NOMO-1 treated with DMSO at 0.1 percent for 48 hours (cell line): ENCODE data around the gene SPATA31C1.
"Not testable (repeated sequence)": the region's sequence is repeated elsewhere in the genome, so short reads cannot be mapped to it uniquely, and the experiment has no call there.

Source experiments
- DNase-seq: peaks from one replicate; lab custom pipeline; 2025; ENCODE audit not compliant: unreplicated experiment; lab: John Stamatoyannopoulos, UW

SPATA31C1 gene

DNA sequence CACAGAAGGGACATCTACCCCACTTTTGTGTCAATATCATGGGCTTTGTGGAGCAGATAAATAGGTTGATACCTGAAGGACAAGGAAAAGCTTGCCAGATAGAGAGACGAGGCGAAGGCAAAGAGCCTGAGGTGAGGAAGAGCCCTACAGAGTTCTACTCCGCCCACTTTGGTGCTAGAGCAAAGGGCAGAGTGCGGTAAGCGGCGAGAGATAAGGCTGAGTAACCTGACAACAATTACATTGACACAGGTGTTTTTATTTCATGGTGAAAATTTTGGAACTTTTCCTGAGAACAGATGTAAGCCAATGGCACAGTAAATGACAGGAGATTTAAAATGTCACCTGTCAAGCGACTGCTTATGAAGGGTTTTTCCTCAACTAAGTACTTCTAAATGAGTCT lies 16.7 kb downstream of the SPATA31C1 start:
- not testable (repeated sequence) for DNase-seq

GRCh38 chr9:87937352-87937751 lies 19.6 kb downstream of the SPATA31C1 start:
- DNase-seq, result not testable (repeated sequence)

- DNase-seq, result not testable (repeated sequence)
Measured at GRCh38 chr9:87937918-87938317, 20.2 kb downstream of the SPATA31C1 start.

DNA sequence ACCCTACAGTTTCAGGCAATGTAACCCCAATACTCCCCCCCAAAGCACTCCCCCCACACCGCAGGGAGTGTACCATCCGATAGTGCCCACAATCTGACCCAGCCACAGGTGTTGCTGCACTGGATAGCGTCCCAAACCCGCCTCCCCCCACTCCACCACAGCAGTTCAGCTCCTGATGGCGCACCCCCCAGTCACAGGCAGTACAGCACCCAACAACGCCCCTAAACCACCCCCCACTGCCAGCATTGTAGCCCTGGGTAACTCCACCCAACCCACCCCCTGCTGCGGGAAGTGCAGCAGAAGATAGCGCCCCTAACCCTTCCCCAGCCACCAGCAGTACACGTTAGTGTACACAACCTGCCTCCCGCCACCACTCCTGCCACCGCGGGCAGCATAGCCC lies 20.6 kb downstream of the SPATA31C1 start:
- DNase-seq, result not testable (repeated sequence)

DNA sequence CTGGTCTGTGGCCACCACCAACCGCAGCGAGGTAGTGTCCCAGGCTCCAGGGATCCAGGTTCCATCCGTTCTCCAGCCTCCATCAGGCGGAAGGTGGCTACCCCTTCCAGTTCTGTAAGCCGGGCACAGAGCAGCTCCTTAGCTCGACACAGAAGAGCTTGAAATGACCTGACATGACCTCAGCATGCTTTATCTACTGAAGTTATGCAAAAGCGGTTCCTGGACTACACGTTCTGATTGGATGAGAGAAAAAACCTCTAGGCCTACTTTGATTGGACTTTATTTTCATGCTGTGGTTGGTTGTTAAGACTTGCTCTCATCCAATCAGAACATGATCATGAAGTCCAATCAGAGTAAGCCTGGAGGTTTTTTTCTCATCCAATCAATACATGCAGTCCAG lies 21.3 kb downstream of the SPATA31C1 start:
- DNase-seq, result not testable (repeated sequence)

- DNase-seq, result no peak
Measured at GRCh38 chr9:87944096-87944495, 26.3 kb downstream of the SPATA31C1 start.

GRCh38 chr9:87944682-87945081 lies 26.9 kb downstream of the SPATA31C1 start:
- no peak for DNase-seq

DNA sequence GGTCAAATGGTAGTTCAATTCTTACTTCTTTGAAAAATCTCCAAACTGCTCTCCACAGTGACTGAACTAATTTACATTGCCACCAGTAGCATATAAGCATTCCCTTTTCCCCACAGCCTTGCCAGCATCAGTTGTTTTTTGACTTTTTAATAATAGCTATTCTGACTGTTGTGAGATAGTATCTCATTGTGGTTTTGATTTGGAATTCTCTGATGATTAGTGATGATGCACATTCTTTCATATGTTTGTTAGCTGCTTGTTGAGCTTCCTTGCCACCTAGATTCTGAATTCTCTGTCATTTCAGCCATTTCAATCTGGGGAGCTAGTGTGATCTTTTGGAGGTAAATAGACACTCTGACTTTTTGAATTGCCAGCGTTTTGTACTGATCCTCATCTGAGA lies 32.5 kb downstream of the SPATA31C1 start:
- DNase-seq, result no peak

DNA sequence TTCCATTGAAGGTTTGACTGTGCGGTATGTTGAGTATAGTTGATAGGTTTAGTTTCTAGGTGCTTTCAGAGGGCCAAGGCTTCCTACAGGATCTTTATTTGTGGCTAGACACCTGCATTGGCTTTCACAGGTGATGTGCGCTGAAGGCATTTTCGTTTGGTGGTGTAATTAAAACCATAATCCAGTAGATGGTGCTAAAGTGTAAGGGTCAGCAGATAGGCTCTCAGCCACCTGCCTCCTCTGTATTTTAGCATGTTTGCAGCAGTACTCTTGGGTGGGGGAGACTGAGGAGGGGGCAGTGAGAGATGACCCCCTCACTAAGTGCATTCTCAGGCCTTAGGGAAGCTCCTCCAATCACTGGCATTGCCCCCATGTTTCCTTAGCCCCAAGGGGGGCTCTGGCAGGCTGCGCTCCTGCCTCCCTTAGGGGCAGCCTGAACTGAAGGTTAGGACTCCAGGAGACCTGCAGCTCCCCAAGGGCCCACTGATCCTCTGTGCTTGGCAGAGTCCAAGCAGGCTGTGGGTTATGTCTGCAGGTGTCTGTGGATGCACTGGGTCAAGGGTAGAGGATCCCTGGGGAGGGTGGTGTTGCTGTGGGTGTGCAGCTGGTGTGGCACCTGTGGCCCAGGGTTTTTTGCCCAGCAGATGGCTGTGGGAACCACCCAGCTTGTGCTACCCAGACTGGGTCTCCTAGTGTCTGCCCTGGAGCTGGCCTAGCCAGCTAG lies 33.2 kb downstream of the SPATA31C1 start:
- DNase-seq, result peak; percentile 1

- no peak for DNase-seq
Measured at GRCh38 chr9:87954230-87954629, 36.5 kb downstream of the SPATA31C1 start.

DNA sequence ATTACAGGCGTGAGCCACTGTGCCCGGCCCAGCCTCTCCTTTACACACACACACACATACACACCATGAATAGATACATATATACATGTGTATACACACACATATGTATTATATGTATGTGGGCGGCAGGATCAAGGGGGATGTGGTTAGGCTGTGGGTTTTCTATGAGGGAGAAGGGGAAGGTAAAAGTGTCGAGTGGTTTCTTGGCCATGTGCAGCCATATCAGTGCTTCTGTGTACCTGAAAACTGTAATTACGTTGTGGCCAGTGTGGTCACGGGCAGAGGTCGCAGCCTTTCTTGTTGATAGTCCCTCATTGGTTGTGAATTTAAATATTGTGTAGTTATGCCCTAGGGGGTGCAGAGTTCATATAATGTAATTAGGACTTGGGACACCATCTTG lies 40.1 kb downstream of the SPATA31C1 start:
- no peak for DNase-seq

GRCh38 chr9:87958591-87958990 lies 40.8 kb downstream of the SPATA31C1 start:
- DNase-seq, result no peak

DNA sequence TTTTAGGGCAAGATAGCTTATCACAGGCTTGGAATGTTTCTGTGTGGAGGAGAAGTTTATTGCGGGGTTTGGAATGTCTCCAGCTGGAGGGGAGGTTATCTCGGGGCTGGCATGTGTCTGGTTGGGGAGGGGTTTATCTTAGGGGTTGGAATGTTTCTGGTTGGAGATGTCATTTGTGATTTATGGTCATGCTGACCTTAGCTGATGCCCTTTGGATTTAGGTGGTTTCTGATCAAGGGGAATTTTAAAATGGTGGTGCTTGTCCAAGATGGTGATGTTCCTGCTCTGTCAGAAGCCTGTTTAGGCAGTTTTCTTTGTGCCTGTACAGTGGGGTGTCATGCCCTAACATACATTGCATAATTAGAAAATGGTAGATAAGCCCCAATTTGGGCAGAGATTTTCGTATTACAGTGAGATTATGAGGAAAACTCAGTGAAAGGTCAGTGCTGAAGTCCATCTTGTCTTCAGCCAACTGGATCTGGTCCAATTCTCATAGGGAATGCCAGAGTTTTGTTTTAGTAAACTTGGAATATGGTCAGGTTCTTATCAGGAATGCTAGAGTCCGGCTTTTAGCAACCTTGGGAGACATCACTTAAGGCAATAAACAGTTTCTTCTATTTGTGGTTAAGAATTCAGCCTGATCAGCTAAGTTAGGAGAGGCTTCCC lies 42.3 kb downstream of the SPATA31C1 start:
- DNase-seq, result no peak

GRCh38 chr9:87963770-87964169 lies 46.0 kb downstream of the SPATA31C1 start:
- no peak for DNase-seq

DNA sequence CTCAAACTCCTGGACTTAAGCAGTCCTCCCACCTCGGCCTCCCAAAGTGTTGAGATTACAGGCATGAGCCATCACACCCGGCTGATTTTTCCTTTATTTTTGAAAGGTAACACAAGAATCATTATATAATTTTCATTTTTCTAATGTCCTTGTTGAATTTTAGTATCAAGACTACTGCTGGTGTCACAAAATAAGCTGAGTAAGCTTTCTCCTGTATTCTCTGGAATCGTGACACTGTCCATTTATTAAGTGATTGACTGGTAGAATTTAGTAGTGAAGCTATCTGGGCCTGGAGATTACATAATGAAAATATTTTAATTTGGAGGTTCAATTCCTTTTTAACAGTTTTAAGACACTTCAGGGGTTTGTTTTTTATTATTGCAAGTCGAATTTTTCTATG lies 47.1 kb downstream of the SPATA31C1 start:
- no peak for DNase-seq

- DNase-seq, result no peak
Measured at GRCh38 chr9:87968155-87968554, 50.4 kb downstream of the SPATA31C1 start.

GRCh38 chr9:87970602-87971001 lies 52.8 kb downstream of the SPATA31C1 start:
- no peak for DNase-seq

DNA sequence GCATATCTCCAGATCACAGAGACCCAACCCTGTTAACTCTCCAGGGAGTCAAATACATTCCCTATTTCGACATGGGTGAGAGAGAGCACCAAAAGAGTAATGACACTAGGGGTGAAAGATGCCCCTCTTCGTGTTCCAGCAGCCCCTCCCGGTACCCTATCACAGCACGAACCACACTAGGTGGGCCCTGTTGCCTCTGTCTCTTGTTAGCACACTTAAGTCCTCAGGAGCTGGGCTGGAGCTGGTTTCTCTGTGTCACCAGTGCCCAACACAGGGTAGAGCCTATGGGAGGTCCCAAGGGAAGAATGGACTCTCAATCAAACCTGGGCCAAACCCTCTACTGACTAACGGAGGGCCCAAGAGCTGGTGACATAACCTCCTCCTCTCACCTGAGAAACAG lies 55.4 kb downstream of the SPATA31C1 start:
- DNase-seq, result no peak
